CD14-positive monocyte (primary cell): ENCODE measurements around the gene TBC1D10A. TPM values are rescaled to one million over a fixed set of nuclear protein-coding genes. Genes with fewer than 3 reads are reported as not detected.
A peak's percentile ranks its signal among the peaks of the same experiment; 100 is the strongest.

Source experiments
- DNase-seq, 3 donors: peaks; one replicate each; pipeline ENCODE4 v3.0.0-alpha.2; 2011 to 2022
- H2AFZ ChIP-seq: 2 replicates; pipeline ENCODE4 v1.6.0; 2012; ENCODE audit warnings: mild to moderate bottlenecking, low read depth, low read length, inconsistent platforms; ENCODE audit not compliant: insufficient read depth, poor library complexity, severe bottlenecking
- H3K27ac ChIP-seq, 2 donors: 1 replicate in 1 of 2; 2 replicates in 1 of 2; pipeline ENCODE4 v1.5.1; 2012 to 2013; ENCODE audit warnings: low read length in 2 of 2, control low read depth in 1 of 2, inconsistent platforms in 1 of 2, low read depth in 1 of 2, mild to moderate bottlenecking in 1 of 2
- H3K27me3 ChIP-seq, 2 donors: one replicate each; pipeline versions ENCODE4 v1.6.0 to v1.6.1; 2011 to 2013; ENCODE audit warnings: low read length in 2 of 2; ENCODE audit not compliant: control insufficient read depth in 2 of 2, insufficient read depth in 2 of 2
- H3K36me3 ChIP-seq, 2 donors: replicated peaks in 1 of 2; 1 replicate in 1 of 2; 2 replicates in 1 of 2; pipeline versions ENCODE4 v1.5.1 to v1.6.1; 2012 to 2013; ENCODE audit warnings: low read length in 2 of 2, control low read depth in 1 of 2, inconsistent platforms in 1 of 2, mild to moderate bottlenecking in 1 of 2; ENCODE audit not compliant: insufficient read depth in 2 of 2, control insufficient read depth in 1 of 2
- H3K4me1 ChIP-seq, 2 donors: 1 replicate in 1 of 2; 2 replicates in 1 of 2; pipeline versions ENCODE4 v1.5.1 to v1.6.1; 2012 to 2013; ENCODE audit warnings: low read length in 2 of 2, control low read depth in 1 of 2, inconsistent platforms in 1 of 2, mild to moderate bottlenecking in 1 of 2, moderate library complexity in 1 of 2; ENCODE audit not compliant: insufficient read depth in 2 of 2, control insufficient read depth in 1 of 2
- H3K4me2 ChIP-seq: replicated peaks from 2 replicates; pipeline ENCODE3; 2012; ENCODE audit warnings: low read length, moderate library complexity, mild to moderate bottlenecking; ENCODE audit not compliant: poor library complexity, severe bottlenecking; ENCODE audit errors: extremely low read depth
- H3K4me3 ChIP-seq, 3 experiments: fragments of 200-600 bp in 1 of 3; sonication (generic) in 1 of 3; replicated peaks in 1 of 3; 1 replicate in 2 of 3; 2 replicates in 1 of 3; pipeline ENCODE4 v1.5.1; 2011 to 2013; ENCODE audit warnings: low read length in 3 of 3, mild to moderate bottlenecking in 3 of 3, control low read depth in 2 of 3, low read depth in 2 of 3, inconsistent platforms in 1 of 3, moderate library complexity in 1 of 3
- H3K79me2 ChIP-seq: 2 replicates; pipeline ENCODE4 v1.6.0; 2012; ENCODE audit warnings: mild to moderate bottlenecking, control low read depth, inconsistent platforms, low read length, moderate library complexity; ENCODE audit not compliant: insufficient read depth
- H3K9ac ChIP-seq: 2 replicates; pipeline ENCODE4 v1.6.0; 2017; ENCODE audit warnings: low read length, mild to moderate bottlenecking; ENCODE audit not compliant: insufficient read depth, poor library complexity, severe bottlenecking
- H3K9me3 ChIP-seq, 2 donors: replicated peaks in 1 of 2; 1 replicate in 1 of 2; 2 replicates in 1 of 2; pipeline versions ENCODE4 v1.5.1 to v1.6.1; 2012 to 2013; ENCODE audit warnings: low read length in 2 of 2, control low read depth in 1 of 2; ENCODE audit not compliant: control insufficient read depth in 1 of 2, insufficient read depth in 1 of 2
- H4K20me1 ChIP-seq: 2 replicates; pipeline ENCODE4 v1.6.0; 2012; ENCODE audit warnings: mild to moderate bottlenecking, low read length, control low read depth, moderate library complexity; ENCODE audit not compliant: insufficient read depth
- H3K27ac Mint-ChIP-seq, 7 donors: one replicate each; pipeline ENCODE4 v1.8.0; 2020; ENCODE audit warnings: mild to moderate bottlenecking in 7 of 7, mixed read lengths in 7 of 7, moderate library complexity in 6 of 7, inconsistent platforms in 2 of 7
- H3K27me3 Mint-ChIP-seq, 3 donors: one replicate each; pipeline ENCODE4 v1.8.0; 2021 to 2022; ENCODE audit warnings: low read depth in 3 of 3, mild to moderate bottlenecking in 3 of 3, mixed read lengths in 3 of 3, moderate library complexity in 3 of 3, inconsistent platforms in 1 of 3
- H3K36me3 Mint-ChIP-seq, 2 donors: one replicate each; pipeline ENCODE4 v1.8.0; 2020; ENCODE audit warnings: mixed read lengths in 2 of 2, inconsistent platforms in 1 of 2, mild to moderate bottlenecking in 1 of 2
- H3K4me1 Mint-ChIP-seq: one replicate; pipeline ENCODE4 v1.8.0; 2020; ENCODE audit warnings: mild to moderate bottlenecking, mixed read lengths
- H3K4me3 Mint-ChIP-seq, 2 donors: one replicate each; pipeline ENCODE4 v1.8.0; 2020; ENCODE audit warnings: mild to moderate bottlenecking in 2 of 2, mixed read lengths in 2 of 2, moderate library complexity in 1 of 2
- H3K9me3 Mint-ChIP-seq, 7 donors: one replicate each; pipeline ENCODE4 v1.8.0; 2020 to 2022; ENCODE audit warnings: mixed read lengths in 7 of 7, mild to moderate bottlenecking in 6 of 7, moderate library complexity in 6 of 7, inconsistent platforms in 2 of 7
- WGBS: methylation state at CpG from one replicate; pipeline ENCODE4 v1.1.5; 2013; ENCODE audit warnings: missing lambda C conversion rate; ENCODE audit not compliant: insufficient coverage; 5-methylcytosine and 5-hydroxymethylcytosine counted together
- intact Hi-C, 2 donors: fragments of 100-400 bp; cut with micrococcal nuclease; formaldehyde crosslinking; loops; one replicate each; pipeline versions ENCODE4 v1.15.0 to v1.15.1; 2023
- polyA plus RNA-seq, 3 donors: library from polyadenylated mRNA; depleted of rRNA in 1 of 3; unstranded in 2 of 3; stranded (reverse) in 1 of 3; fragments of 300-500 nt in 2 of 3; fragments of >200 nt in 1 of 3; fragmentation: Illumina TruSeq in 2 of 3; gene quantifications; 1 replicate in 2 of 3; 2 replicates in 1 of 3; pipeline ENCODE4 v1.2.3, GENCODE V29; 2012 to 2021
- TF ChIP-seq, protein P1 (sequence below): fragments of 200-600 bp; IDR thresholded peaks from one replicate; pipeline ENCODE4 v1.8.0; 2022; ENCODE audit warnings: antibody characterized with exemption, mild to moderate bottlenecking

The TBC1D10A gene
- polyA plus RNA-seq, 3 donors: 13.4 to 38.3 (median 21.8) TPM

GRCh38 chr22:30246814-30247376 is 79.8 kb downstream of the TBC1D10A start:
- Histone ChIP-seq H3K9me3 (peaks cover 0 to 5% of the 10 kb centered on the region in 2 donors), H3K9ac (no peak overlapping the region), H3K36me3 (no peaks in the 10 kb centered on the region), H3K4me1 (peaks cover 15 to 20% of the 10 kb centered on the region in 2 donors), H3K79me2 (no peaks in the 10 kb centered on the region), H4K20me1 (no peaks in the 10 kb centered on the region), H2AFZ (peak overlapping the region; percentile 71), H3K27ac (no peak overlapping the region), H3K4me3 (peak overlapping the region in 1 of 3 experiments; percentile 53), H3K27me3 (peaks cover 13 to 45% of the 10 kb centered on the region in 2 donors), H3K4me2 (peak overlapping the region; percentile 67)
- DNase-seq: no peak
- Mint-ChIP-seq H3K27ac (no peak overlapping the region), H3K4me1 (peaks cover 28% of the 10 kb centered on the region), H3K4me3 (peak overlapping the region in 1 of 2 donors; percentile 90), H3K9me3 (peaks cover 0 to 5% (median 0%) of the 10 kb centered on the region in 7 donors), H3K36me3 (peaks cover 0 to 2% of the 10 kb centered on the region in 2 donors), H3K27me3 (peaks cover 47 to 60% (median 51%) of the 10 kb centered on the region in 3 donors)
- WGBS: 4% methylated on average over 10 of the region's 15 CpGs
- TF ChIP-seq, protein P1, sequence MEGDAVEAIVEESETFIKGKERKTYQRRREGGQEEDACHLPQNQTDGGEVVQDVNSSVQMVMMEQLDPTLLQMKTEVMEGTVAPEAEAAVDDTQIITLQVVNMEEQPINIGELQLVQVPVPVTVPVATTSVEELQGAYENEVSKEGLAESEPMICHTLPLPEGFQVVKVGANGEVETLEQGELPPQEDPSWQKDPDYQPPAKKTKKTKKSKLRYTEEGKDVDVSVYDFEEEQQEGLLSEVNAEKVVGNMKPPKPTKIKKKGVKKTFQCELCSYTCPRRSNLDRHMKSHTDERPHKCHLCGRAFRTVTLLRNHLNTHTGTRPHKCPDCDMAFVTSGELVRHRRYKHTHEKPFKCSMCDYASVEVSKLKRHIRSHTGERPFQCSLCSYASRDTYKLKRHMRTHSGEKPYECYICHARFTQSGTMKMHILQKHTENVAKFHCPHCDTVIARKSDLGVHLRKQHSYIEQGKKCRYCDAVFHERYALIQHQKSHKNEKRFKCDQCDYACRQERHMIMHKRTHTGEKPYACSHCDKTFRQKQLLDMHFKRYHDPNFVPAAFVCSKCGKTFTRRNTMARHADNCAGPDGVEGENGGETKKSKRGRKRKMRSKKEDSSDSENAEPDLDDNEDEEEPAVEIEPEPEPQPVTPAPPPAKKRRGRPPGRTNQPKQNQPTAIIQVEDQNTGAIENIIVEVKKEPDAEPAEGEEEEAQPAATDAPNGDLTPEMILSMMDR: no peak
- intact Hi-C loops: loop anchor here in 1 of 2 donors (10.0 kb wide), 1 partner anchor 212 kb away; no protein-coding TSS in a partner anchor

GRCh38 chr22:30245985-30246813 is 80.5 kb downstream of the TBC1D10A start, which contains the start of gene LIF:
TSS of gene LIF (minus strand) at chr22:30246759. CDS start at chr22:30246695, 64 bp downstream.
- Histone ChIP-seq H3K36me3 (no peaks in the 10 kb centered on the region), H3K27me3 (peaks cover 13 to 45% of the 10 kb centered on the region in 2 donors), H3K79me2 (no peaks in the 10 kb centered on the region), H2AFZ (peak within 1 kb of the TSS; percentile 71), H3K9ac (peak within 1 kb of the TSS; percentile 9), H3K4me3 (peak within 1 kb of the TSS in 1 of 3 experiments; percentile 53), H3K9me3 (peaks cover 0 to 5% of the 10 kb centered on the region in 2 donors), H3K27ac (no peak within 1 kb of the TSS), H3K4me2 (peak within 1 kb of the TSS; percentile 67), H4K20me1 (no peaks in the 10 kb centered on the region), H3K4me1 (peaks cover 15 to 20% of the 10 kb centered on the region in 2 donors)
- H3K27me3 Mint-ChIP-seq: peaks cover 47 to 62% (median 51%) of the 10 kb centered on the region in 3 donors
- WGBS: 2% methylated on average over 50 of the region's 64 CpGs
- intact Hi-C loops: loop anchor here in 1 of 2 donors (10.0 kb wide), 1 partner anchor 211 kb away; no protein-coding TSS in a partner anchor
- peaks cover 0 to 5% (median 0%) of the 10 kb centered on the region in 7 donors for H3K9me3 Mint-ChIP-seq
- TF ChIP-seq, protein P1: peak; percentile 12
- H3K27ac Mint-ChIP-seq: peak within 1 kb of the TSS in 3 of 7 donors; percentile 5 to 68 (median 46)
- peaks cover 0 to 2% of the 10 kb centered on the region in 2 donors for H3K36me3 Mint-ChIP-seq
- peaks cover 28% of the 10 kb centered on the region for H3K4me1 Mint-ChIP-seq
- DNase-seq: peak in 2 of 3 donors; percentile 37 to 73
- H3K4me3 Mint-ChIP-seq: peak within 1 kb of the TSS; percentile 75 to 90
